Stimulated activated CD4-positive, alpha-beta T cell treated with anti-CD3 and anti-CD28 coated beads, Interleukin-4, amount 100 ng/mL, for 1 hour (primary cell): ENCODE data around the gene RNU1-4.
"Not testable (repeated sequence)": the region's sequence is repeated elsewhere in the genome, so short reads cannot be mapped to it uniquely, and the experiment has no call there.

Experiments used
- DNase-seq: peaks from one replicate; pipeline ENCODE4 v3.0.0-alpha.2; 2020

RNU1-4 gene

GRCh38 chr1:16709659-16710087 is 30.6 kb upstream of the RNU1-4 start:
- DNase-seq, result not testable (repeated sequence)

GRCh38 chr1:16710618-16711017 is 29.7 kb upstream of the RNU1-4 start:
- not testable (repeated sequence) for DNase-seq

GRCh38 chr1:16712131-16712530 is 28.2 kb upstream of the RNU1-4 start:
- DNase-seq, result not testable (repeated sequence)

GRCh38 chr1:16712582-16712981 is 27.7 kb upstream of the RNU1-4 start:
- DNase-seq, result not testable (repeated sequence)

GRCh38 chr1:16712984-16713383 is 27.3 kb upstream of the RNU1-4 start:
- not testable (repeated sequence) for DNase-seq

- DNase-seq, result not testable (repeated sequence)
These were observed 26.8 kb upstream of the RNU1-4 start for GRCh38 chr1:16713480-16713879.

- no peak for DNase-seq
These were observed 23.5 kb upstream of the RNU1-4 start for GRCh38 chr1:16716691-16717335.

- no peak for DNase-seq
These were observed 22.8 kb upstream of the RNU1-4 start for GRCh38 chr1:16717336-16718098.

GRCh38 chr1:16718099-16718907 is 22.0 kb upstream of the RNU1-4 start:
- not testable (repeated sequence) for DNase-seq

GRCh38 chr1:16718908-16719533 is 21.3 kb upstream of the RNU1-4 start:
- DNase-seq, result no peak

- no peak for DNase-seq
These were observed 20.6 kb upstream of the RNU1-4 start for GRCh38 chr1:16719571-16720350.

GRCh38 chr1:16720351-16721223 is 19.7 kb upstream of the RNU1-4 start:
- DNase-seq, result no peak

GRCh38 chr1:16721871-16722641 is 18.3 kb upstream of the RNU1-4 start:
- DNase-seq, result no peak

- no peak for DNase-seq
These were observed 15.4 kb upstream of the RNU1-4 start for GRCh38 chr1:16724718-16725438.

GRCh38 chr1:16725439-16726245 is 14.7 kb upstream of the RNU1-4 start:
- DNase-seq, result not testable (repeated sequence)

- peak; percentile 37 for DNase-seq
These were observed 12.9 kb upstream of the RNU1-4 start for GRCh38 chr1:16727190-16728111.

- DNase-seq, result not testable (repeated sequence)
These were observed 11.9 kb upstream of the RNU1-4 start for GRCh38 chr1:16728243-16728949.
